ENCODE data around the gene COX17.

Gene COX17

DNA sequence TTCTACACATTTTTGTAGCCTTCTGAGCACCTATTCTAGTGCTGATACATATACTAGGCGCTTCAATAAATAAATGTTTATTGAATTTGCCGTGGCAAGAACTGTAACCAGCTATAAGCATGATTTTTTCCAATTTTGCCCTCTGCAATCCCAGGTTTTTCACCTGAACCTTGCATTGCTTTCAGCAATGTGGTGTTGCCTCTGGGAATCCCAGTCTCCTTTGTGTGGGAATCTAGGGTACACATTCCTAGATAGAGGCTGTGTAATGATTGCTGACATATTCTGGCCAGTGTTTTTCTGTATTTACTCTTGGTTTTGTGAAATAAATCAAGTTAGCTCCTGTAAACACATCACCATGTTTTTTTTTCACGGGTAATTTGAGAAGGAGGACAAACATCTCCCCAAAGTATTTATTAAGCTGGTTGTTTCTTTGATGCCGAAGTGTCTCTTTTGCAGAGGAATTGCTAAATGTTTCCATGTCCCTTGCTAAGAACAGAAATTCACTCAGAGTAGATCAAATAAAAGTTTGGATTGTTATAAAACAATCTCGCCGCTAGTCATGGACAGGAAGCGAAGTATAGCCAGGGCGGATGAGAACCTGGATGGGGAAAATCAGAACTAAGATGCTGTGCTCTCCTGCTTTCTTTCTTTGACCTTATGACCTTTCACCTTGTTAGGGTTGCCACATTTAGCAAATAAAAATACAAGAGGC is 26.8 kb upstream of the COX17 start:
- H3K9me3 ChIP-seq (ENCODE audit: low read length) = no peaks in the 10 kb centered on the region
- no peaks in the 10 kb centered on the region for H3K36me3 ChIP-seq (ENCODE audit: insufficient read depth, low read length)
- H3F3A ChIP-seq (ENCODE audit: insufficient read depth, low read length) = no peaks in the 10 kb centered on the region
- no peak overlapping the region for H3K4me2 ChIP-seq (ENCODE audit: low read length)
- H3K9ac ChIP-seq (ENCODE audit: low read length) = no peak overlapping the region
- no peaks in the 10 kb centered on the region for H3K9me2 ChIP-seq (ENCODE audit: low read depth, low read length)
- H3K79me2 ChIP-seq (ENCODE audit: insufficient read depth, low read length) = no peaks in the 10 kb centered on the region
- H3K27ac ChIP-seq (ENCODE audit: low read depth, low read length, poor library complexity, severe bottlenecking) = no peak overlapping the region
- TF ChIP-seq, protein P1, sequence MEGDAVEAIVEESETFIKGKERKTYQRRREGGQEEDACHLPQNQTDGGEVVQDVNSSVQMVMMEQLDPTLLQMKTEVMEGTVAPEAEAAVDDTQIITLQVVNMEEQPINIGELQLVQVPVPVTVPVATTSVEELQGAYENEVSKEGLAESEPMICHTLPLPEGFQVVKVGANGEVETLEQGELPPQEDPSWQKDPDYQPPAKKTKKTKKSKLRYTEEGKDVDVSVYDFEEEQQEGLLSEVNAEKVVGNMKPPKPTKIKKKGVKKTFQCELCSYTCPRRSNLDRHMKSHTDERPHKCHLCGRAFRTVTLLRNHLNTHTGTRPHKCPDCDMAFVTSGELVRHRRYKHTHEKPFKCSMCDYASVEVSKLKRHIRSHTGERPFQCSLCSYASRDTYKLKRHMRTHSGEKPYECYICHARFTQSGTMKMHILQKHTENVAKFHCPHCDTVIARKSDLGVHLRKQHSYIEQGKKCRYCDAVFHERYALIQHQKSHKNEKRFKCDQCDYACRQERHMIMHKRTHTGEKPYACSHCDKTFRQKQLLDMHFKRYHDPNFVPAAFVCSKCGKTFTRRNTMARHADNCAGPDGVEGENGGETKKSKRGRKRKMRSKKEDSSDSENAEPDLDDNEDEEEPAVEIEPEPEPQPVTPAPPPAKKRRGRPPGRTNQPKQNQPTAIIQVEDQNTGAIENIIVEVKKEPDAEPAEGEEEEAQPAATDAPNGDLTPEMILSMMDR (IDR thresholded peaks at IDR 0.05; ENCODE audit: low read length) = no peak
- TF ChIP-seq EZH2 (IDR thresholded peaks at IDR 0.05; ENCODE audit: borderline replicate concordance, low read length) = no peak
- H3K4me3 ChIP-seq (ENCODE audit: low read depth, low read length, poor library complexity, severe bottlenecking) = no peak overlapping the region
- no peaks in the 10 kb centered on the region; the same call in 1 of the 2 replicates for H3K27me3 ChIP-seq (ENCODE audit: insufficient read depth, low read length)
- H4K20me1 ChIP-seq (ENCODE audit: insufficient read depth, low read length) = no peaks in the 10 kb centered on the region
- H2AFZ ChIP-seq (ENCODE audit: low read length) = no peak overlapping the region
- peaks cover 12% of the 10 kb centered on the region for H3K4me1 ChIP-seq (ENCODE audit: insufficient read depth, low read length, severe bottlenecking)

DNA sequence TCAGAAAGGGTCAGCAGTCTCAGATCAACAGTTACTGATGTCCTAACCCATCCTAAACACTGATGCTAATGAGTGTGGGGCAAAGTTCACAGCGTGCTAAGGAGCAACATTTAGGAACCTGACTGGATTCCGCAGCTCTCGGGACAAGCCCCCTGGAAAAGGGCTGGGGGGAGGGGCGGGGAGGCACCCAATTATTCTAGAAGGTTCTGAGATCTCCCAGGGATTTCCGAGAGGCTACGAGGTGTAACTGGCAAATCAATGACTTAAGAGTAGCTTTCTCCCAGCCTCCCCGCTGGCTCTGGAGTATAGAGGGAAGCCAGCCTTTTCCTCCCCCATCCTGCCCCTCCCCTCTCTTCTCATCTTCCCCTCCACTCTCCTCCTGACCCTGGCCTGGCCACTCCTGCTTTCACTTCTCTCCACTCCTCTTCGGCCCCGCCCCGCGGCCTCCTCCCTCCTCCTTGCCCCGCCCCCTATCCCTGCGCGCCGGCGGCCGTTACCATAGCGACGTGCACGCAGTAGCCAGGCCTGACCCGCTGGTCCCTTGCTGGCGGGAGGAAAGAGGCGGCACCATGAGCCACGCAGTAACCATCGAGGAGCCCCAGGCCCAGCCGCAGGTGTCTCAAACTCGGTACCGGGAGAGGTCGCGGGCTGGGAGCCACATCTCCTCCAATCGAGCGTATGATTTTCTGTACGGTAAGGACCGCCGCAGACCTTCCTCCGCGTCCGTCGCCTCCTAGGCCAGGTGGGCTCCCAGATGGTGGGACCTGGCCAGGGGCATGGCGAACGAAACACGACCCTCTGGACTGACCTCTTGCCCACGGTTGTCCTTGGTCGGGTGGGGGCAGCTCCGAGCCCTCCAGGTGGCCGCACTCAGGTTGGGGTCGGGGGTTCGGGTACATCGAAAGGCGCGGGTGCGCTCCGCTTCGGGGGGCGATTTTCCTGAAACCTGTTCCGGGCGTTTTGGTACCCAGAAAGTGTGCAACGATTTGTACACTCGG is 25.6 kb upstream of the COX17 start, which contains the start of gene CFAP91:
Gene CFAP91 (plus strand): TSS at position 493 of the 998 bp plus-strand sequence. CDS start 77 bp downstream, at position 570.
- Histone ChIP-seq H3F3A (ENCODE audit: insufficient read depth, low read length) (no peaks in the 10 kb centered on the region), H3K4me2 (ENCODE audit: low read length) (peak within 1 kb of the TSS; percentile 61), H3K4me1 (ENCODE audit: insufficient read depth, low read length, severe bottlenecking) (peaks cover 12% of the 10 kb centered on the region), H3K79me2 (ENCODE audit: insufficient read depth, low read length) (no peaks in the 10 kb centered on the region), H3K4me3 (ENCODE audit: low read depth, low read length, poor library complexity, severe bottlenecking) (peak within 1 kb of the TSS; percentile 53), H4K20me1 (ENCODE audit: insufficient read depth, low read length) (no peaks in the 10 kb centered on the region), H2AFZ (ENCODE audit: low read length) (peak within 1 kb of the TSS; percentile 70; the same call in 1 of the 2 replicates), H3K27me3 (ENCODE audit: insufficient read depth, low read length) (no peaks in the 10 kb centered on the region; the same call in 1 of the 2 replicates), H3K9ac (ENCODE audit: low read length) (no peak within 1 kb of the TSS; the same call in 1 of the 2 replicates), H3K27ac (ENCODE audit: low read depth, low read length, poor library complexity, severe bottlenecking) (no peak within 1 kb of the TSS), H3K9me2 (ENCODE audit: low read depth, low read length) (no peaks in the 10 kb centered on the region), H3K9me3 (ENCODE audit: low read length) (no peaks in the 10 kb centered on the region), H3K36me3 (ENCODE audit: insufficient read depth, low read length) (no peaks in the 10 kb centered on the region)
- no peak for TF ChIP-seq EZH2 (IDR thresholded peaks at IDR 0.05; ENCODE audit: borderline replicate concordance, low read length)
- TF ChIP-seq, protein P1 (IDR thresholded peaks at IDR 0.05; ENCODE audit: low read length) = no peak

DNA sequence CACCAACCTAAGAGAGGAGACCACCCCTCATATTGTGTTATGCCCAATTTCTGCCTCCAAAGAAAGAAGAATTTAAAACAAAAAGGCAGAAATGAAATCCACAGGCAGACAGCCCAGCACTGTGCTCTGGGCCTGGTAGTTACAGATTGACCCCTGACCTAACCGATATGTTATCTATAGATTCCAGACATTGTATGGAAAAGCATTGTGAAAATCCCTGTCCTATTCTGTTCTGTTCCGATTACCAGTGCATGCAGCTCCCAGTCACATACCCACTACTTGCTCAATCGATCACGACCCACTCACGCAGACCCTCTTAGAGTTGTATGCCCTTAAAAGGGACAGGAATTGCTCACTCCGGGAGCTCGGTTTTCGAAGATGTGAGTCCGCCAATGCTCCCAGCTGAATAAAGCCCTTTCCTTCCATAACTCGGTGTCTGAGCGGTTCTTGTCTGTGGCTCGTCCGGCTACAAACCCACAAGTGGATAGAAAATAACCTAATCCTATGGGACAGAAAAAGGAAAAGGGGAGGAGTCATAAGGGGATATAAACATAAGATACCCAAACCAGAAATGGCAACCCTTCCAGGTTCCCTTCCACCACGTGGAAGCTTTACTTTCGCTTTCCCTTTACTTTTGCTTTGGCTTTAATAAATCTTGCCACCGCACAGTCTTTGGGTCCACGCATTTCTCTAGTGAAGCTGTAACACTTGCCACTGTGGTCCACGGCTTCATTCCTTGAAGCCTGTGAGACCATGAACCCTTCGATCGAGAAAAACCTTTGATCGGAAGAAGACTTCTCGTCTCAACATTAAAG is 23.9 kb upstream of the COX17 start:
- Histone ChIP-seq H3K36me3 (ENCODE audit: insufficient read depth, low read length) (no peaks in the 10 kb centered on the region), H3K9me3 (ENCODE audit: low read length) (no peaks in the 10 kb centered on the region), H3K9me2 (ENCODE audit: low read depth, low read length) (no peaks in the 10 kb centered on the region), H3K79me2 (ENCODE audit: insufficient read depth, low read length) (no peaks in the 10 kb centered on the region), H3K4me3 (ENCODE audit: low read depth, low read length, poor library complexity, severe bottlenecking) (no peak overlapping the region), H3F3A (ENCODE audit: insufficient read depth, low read length) (no peaks in the 10 kb centered on the region), H2AFZ (ENCODE audit: low read length) (no peak overlapping the region), H4K20me1 (ENCODE audit: insufficient read depth, low read length) (no peaks in the 10 kb centered on the region), H3K9ac (ENCODE audit: low read length) (no peak overlapping the region), H3K27me3 (ENCODE audit: insufficient read depth, low read length) (no peaks in the 10 kb centered on the region; the same call in 1 of the 2 replicates), H3K27ac (ENCODE audit: low read depth, low read length, poor library complexity, severe bottlenecking) (no peak overlapping the region), H3K4me1 (ENCODE audit: insufficient read depth, low read length, severe bottlenecking) (peaks cover 12% of the 10 kb centered on the region), H3K4me2 (ENCODE audit: low read length) (no peak overlapping the region)
- TF ChIP-seq, protein P1 (IDR thresholded peaks at IDR 0.05; ENCODE audit: low read length) = no peak
- TF ChIP-seq EZH2 (IDR thresholded peaks at IDR 0.05; ENCODE audit: borderline replicate concordance, low read length) = no peak

All from OCI-LY1 (cell line).